Measurements from ENCODE around the gene HDGFL3. TPM values are rescaled to one million over a fixed set of nuclear protein-coding genes. Genes with fewer than 3 reads are reported as not detected.

The HDGFL3 gene
- total and polyA plus RNA-seq, 10 of the 15 experiments (the other 5 are each of a cell fraction or from before 2014, with no cell fraction given): 5.6 to 40.6 (median 15.8) TPM

GRCh38 chr15:83166218-83166617 lies 41.4 kb downstream of the HDGFL3 start:
- TF ChIP-seq RELA (IDR thresholded peaks at IDR 0.05; ENCODE audit: borderline replicate concordance, partially characterized antibody): no peak
- TF ChIP-seq, protein P1, sequence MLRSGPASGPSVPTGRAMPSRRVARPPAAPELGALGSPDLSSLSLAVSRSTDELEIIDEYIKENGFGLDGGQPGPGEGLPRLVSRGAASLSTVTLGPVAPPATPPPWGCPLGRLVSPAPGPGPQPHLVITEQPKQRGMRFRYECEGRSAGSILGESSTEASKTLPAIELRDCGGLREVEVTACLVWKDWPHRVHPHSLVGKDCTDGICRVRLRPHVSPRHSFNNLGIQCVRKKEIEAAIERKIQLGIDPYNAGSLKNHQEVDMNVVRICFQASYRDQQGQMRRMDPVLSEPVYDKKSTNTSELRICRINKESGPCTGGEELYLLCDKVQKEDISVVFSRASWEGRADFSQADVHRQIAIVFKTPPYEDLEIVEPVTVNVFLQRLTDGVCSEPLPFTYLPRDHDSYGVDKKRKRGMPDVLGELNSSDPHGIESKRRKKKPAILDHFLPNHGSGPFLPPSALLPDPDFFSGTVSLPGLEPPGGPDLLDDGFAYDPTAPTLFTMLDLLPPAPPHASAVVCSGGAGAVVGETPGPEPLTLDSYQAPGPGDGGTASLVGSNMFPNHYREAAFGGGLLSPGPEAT (IDR thresholded peaks at IDR 0.05; ENCODE audit: low read depth): no peak
- no peak for TF ChIP-seq SUPT20H (IDR thresholded peaks at IDR 0.05; ENCODE audit: borderline replicate concordance, control insufficient read depth, low read depth, low read length)
- TF ChIP-seq YBX1 (IDR thresholded peaks at IDR 0.05): no peak
- TF ChIP-seq MEF2B (IDR thresholded peaks at IDR 0.05; ENCODE audit: partially characterized antibody, poor library complexity, severe bottlenecking): no peak
- TF ChIP-seq, protein P2, sequence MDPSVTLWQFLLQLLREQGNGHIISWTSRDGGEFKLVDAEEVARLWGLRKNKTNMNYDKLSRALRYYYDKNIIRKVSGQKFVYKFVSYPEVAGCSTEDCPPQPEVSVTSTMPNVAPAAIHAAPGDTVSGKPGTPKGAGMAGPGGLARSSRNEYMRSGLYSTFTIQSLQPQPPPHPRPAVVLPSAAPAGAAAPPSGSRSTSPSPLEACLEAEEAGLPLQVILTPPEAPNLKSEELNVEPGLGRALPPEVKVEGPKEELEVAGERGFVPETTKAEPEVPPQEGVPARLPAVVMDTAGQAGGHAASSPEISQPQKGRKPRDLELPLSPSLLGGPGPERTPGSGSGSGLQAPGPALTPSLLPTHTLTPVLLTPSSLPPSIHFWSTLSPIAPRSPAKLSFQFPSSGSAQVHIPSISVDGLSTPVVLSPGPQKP (IDR thresholded peaks at IDR 0.05; ENCODE audit: low read depth, low read length): no peak
- no peak for TF ChIP-seq TBL1XR1 (IDR thresholded peaks at IDR 0.05; ENCODE audit: low read depth, low read length)
- TF ChIP-seq CBX3 (IDR thresholded peaks at IDR 0.05; ENCODE audit: borderline replicate concordance, low read depth): no peak
- TF ChIP-seq, protein P3, sequence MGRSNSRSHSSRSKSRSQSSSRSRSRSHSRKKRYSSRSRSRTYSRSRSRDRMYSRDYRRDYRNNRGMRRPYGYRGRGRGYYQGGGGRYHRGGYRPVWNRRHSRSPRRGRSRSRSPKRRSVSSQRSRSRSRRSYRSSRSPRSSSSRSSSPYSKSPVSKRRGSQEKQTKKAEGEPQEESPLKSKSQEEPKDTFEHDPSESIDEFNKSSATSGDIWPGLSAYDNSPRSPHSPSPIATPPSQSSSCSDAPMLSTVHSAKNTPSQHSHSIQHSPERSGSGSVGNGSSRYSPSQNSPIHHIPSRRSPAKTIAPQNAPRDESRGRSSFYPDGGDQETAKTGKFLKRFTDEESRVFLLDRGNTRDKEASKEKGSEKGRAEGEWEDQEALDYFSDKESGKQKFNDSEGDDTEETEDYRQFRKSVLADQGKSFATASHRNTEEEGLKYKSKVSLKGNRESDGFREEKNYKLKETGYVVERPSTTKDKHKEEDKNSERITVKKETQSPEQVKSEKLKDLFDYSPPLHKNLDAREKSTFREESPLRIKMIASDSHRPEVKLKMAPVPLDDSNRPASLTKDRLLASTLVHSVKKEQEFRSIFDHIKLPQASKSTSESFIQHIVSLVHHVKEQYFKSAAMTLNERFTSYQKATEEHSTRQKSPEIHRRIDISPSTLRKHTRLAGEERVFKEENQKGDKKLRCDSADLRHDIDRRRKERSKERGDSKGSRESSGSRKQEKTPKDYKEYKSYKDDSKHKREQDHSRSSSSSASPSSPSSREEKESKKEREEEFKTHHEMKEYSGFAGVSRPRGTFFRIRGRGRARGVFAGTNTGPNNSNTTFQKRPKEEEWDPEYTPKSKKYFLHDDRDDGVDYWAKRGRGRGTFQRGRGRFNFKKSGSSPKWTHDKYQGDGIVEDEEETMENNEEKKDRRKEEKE (IDR thresholded peaks at IDR 0.05): no peak
- TF ChIP-seq GATAD2B (conservative IDR thresholded peaks at IDR 0.05; ENCODE audit: low read depth): no peak
- TF ChIP-seq TCF7 (IDR thresholded peaks at IDR 0.05; ENCODE audit: borderline replicate concordance): no peak
- TF ChIP-seq HSF1 (IDR thresholded peaks at IDR 0.05; ENCODE audit: low read depth, low read length): no peak
- POLR2A ChIA-PET: interaction anchor here (0.6 kb wide), 2 partner anchors 22 to 24 kb away, joined by 3 to 6 read pairs; no protein-coding TSS in a partner anchor
- SMC1A ChIA-PET (ENCODE audit: uncharacterized antibody, unreplicated experiment): no interaction called here
- RAD21 ChIA-PET (ENCODE audit: unreplicated experiment): no interaction called here
- Histone ChIP-seq H3K79me2 (ENCODE audit: control insufficient read depth, insufficient read depth, low read length) (peaks cover 51% of the 10 kb centered on the region), H2AFZ (ENCODE audit: control insufficient read depth, low read depth, low read length) (no peak overlapping the region), H3K9ac (ENCODE audit: control insufficient read depth, insufficient read depth, low read length) (no peak overlapping the region), H3K4me3 (no peak overlapping the region), H3K4me1 (ENCODE audit: control insufficient read depth, insufficient read depth, low read length) (no peaks in the 10 kb centered on the region), H3K4me2 (ENCODE audit: control insufficient read depth, insufficient read depth) (no peak overlapping the region), H3K27ac (ENCODE audit: control insufficient read depth, insufficient read depth) (no peak overlapping the region), H3K9me3 (replicated peaks; ENCODE audit: control insufficient read depth, insufficient read depth, low read length) (no peaks in the 10 kb centered on the region; the same call in 2 of the 3 replicates), H4K20me1 (ENCODE audit: control insufficient read depth, insufficient read depth) (no peaks in the 10 kb centered on the region), H3K36me3 (ENCODE audit: control insufficient read depth in 2 of 2, insufficient read depth in 2 of 2, low read length in 1 of 2) (no peaks in the 10 kb centered on the region), H3K27me3 (replicated peaks in 1 of 2; ENCODE audit: control insufficient read depth in 2 of 2, insufficient read depth in 2 of 2, low read length in 1 of 2) (no peaks in the 10 kb centered on the region)
- 74% methylated on average over 3 of the region's 3 CpGs for WGBS (ENCODE audit: insufficient coverage, insufficient replicate concordance, low lambda C conversion rate, missing lambda C conversion rate)
- no peak for DNase-seq (ENCODE audit: low read depth, low spot score)
- CTCF ChIA-PET: interaction anchor here (1.0 kb wide), 1 partner anchor 9 kb away, joined by 3 read pairs; no protein-coding TSS in a partner anchor
- BruUV-seq (replicated peaks): no TSS peak
- in situ Hi-C loops (cut with MboI): no loop called here
- no peak for ATAC-seq
- intact Hi-C loops (cut with micrococcal nuclease; ENCODE audit: unreplicated experiment): no loop called here
- no peak for FAIRE-seq
